PC-9 (cell line): ENCODE measurements around the gene SLC6A8. TPM values are rescaled to one million over a fixed set of nuclear protein-coding genes. Genes with fewer than 3 reads are reported as not detected.

Experiments used
- BruUV-seq: library from RNA; stranded (reverse); fragments of 400-500 nt; replicated peaks from 2 replicates; lab custom pipeline; 2021; lab: Mats Ljungman, UMichigan
- CTCF ChIA-PET: fragments of 300-600 bp; sonication (Branson Sonifier 250); formaldehyde crosslinking; loops from one replicate; lab custom pipeline; 2022; ENCODE audit warnings: antibody characterized with exemption; lab: Charles Lee
- POLR2A ChIA-PET: fragments of 300-600 bp; sonication (Branson Sonifier 250); formaldehyde crosslinking; loops from one replicate; lab custom pipeline; 2022; ENCODE audit warnings: antibody characterized with exemption; ENCODE audit not compliant: unreplicated experiment; lab: Charles Lee
- DNase-seq, 2 experiments: peaks; one replicate each; pipeline versions ENCODE4 v3.0.0 to v3.0.0-alpha.2; 2015 to 2022; ENCODE audit warnings: mixed read lengths in 1 of 2
- H2AFZ ChIP-seq: fragments of 200-600 bp; sonication (generic); 2 replicates; pipeline ENCODE4 v1.8.1; 2017; ENCODE audit warnings: antibody characterized with exemption
- H3F3A ChIP-seq: fragments of 200-600 bp; sonication (generic); 2 replicates; pipeline ENCODE4 v1.8.1; 2017; ENCODE audit warnings: antibody characterized with exemption, mild to moderate bottlenecking, low read depth; ENCODE audit not compliant: insufficient read depth
- H3K27ac ChIP-seq: fragments of 200-600 bp; sonication (generic); 2 replicates; pipeline ENCODE4 v1.6.1; 2016; ENCODE audit warnings: mixed run types
- H3K27me3 ChIP-seq: fragments of 200-600 bp; sonication (generic); 2 replicates; pipeline ENCODE4 v1.6.1; 2016; ENCODE audit warnings: low read depth, mixed run types; ENCODE audit not compliant: insufficient read depth
- H3K36me3 ChIP-seq: fragments of 200-600 bp; sonication (generic); 2 replicates; pipeline ENCODE4 v1.6.1; 2016; ENCODE audit warnings: low read depth, mixed run types
- H3K4me1 ChIP-seq: fragments of 200-600 bp; sonication (generic); replicated peaks from 2 replicates; pipeline ENCODE4 v1.6.1; 2016; ENCODE audit warnings: mixed run types; ENCODE audit not compliant: insufficient read depth
- H3K4me2 ChIP-seq: fragments of 200-600 bp; sonication (generic); 2 replicates; pipeline ENCODE4 v1.6.1; 2017; ENCODE audit warnings: mixed run types
- H3K4me3 ChIP-seq: fragments of 200-600 bp; sonication (generic); 2 replicates; pipeline ENCODE4 v1.6.1; 2016; ENCODE audit warnings: mixed run types
- H3K79me2 ChIP-seq: fragments of 200-600 bp; sonication (generic); 2 replicates; pipeline ENCODE4 v1.6.1; 2017; ENCODE audit warnings: low read depth, mixed run types
- H3K9me2 ChIP-seq: fragments of 200-600 bp; sonication (generic); 2 replicates; pipeline ENCODE4 v1.8.1; 2017; ENCODE audit warnings: mild to moderate bottlenecking; ENCODE audit not compliant: insufficient read depth
- H3K9me3 ChIP-seq: fragments of 200-600 bp; sonication (generic); 2 replicates; pipeline ENCODE4 v1.8.1; 2016; ENCODE audit warnings: low read depth; ENCODE audit not compliant: insufficient read depth
- H4K20me1 ChIP-seq: fragments of 200-600 bp; sonication (generic); 2 replicates; pipeline ENCODE4 v1.8.1; 2017; ENCODE audit not compliant: insufficient read depth
- CTCF ChIP-seq: fragments of 200-600 bp; sonication (generic); conservative IDR thresholded peaks from 2 replicates; pipeline ENCODE4 v1.6.1; 2017; ENCODE audit warnings: mixed run types, antibody characterized with exemption, mild to moderate bottlenecking, moderate library complexity
- EZH2 ChIP-seq: fragments of 200-600 bp; sonication (generic); IDR thresholded peaks from 2 replicates; pipeline ENCODE4 v1.8.0; 2017; ENCODE audit warnings: antibody characterized with exemption, low read depth
- intact Hi-C: fragments of 100-400 bp; cut with micrococcal nuclease; formaldehyde crosslinking; loops from one replicate; pipeline ENCODE4 v1.10.0; 2022; ENCODE audit not compliant: unreplicated experiment
- total RNA-seq: library from RNA; stranded (reverse); gene quantifications from 2 replicates; pipeline ENCODE4 v1.2.3, GENCODE V29; 2021

SLC6A8 gene
- total RNA-seq, 1 experiment from 2014 or later = 40.5 TPM

GRCh38 chrX:153671589-153672530 is 15.9 kb upstream of the SLC6A8 start:
- Histone ChIP-seq H3K4me1 (no peaks in the 10 kb centered on the region), H3K4me3 (no peak overlapping the region), H3K27ac (no peak overlapping the region), H3K27me3 (0 out of 2 replicates have a peak, but pooled peaks cover 4% of the 10 kb centered on the region), H2AFZ (no peak overlapping the region), H3F3A (no peaks in the 10 kb centered on the region), H3K36me3 (no peaks in the 10 kb centered on the region), H3K4me2 (no peak overlapping the region), H3K79me2 (no peaks in the 10 kb centered on the region), H4K20me1 (no peaks in the 10 kb centered on the region), H3K9me3 (no peaks in the 10 kb centered on the region), H3K9me2 (no peaks in the 10 kb centered on the region)
- intact Hi-C loops = no loop called here
- ChIA-PET CTCF (no interaction called here), POLR2A (no interaction called here)
- DNase-seq = no peak
- no peak for TF ChIP-seq EZH2
- TF ChIP-seq CTCF = no peak
- no TSS peak for BruUV-seq

DNA sequence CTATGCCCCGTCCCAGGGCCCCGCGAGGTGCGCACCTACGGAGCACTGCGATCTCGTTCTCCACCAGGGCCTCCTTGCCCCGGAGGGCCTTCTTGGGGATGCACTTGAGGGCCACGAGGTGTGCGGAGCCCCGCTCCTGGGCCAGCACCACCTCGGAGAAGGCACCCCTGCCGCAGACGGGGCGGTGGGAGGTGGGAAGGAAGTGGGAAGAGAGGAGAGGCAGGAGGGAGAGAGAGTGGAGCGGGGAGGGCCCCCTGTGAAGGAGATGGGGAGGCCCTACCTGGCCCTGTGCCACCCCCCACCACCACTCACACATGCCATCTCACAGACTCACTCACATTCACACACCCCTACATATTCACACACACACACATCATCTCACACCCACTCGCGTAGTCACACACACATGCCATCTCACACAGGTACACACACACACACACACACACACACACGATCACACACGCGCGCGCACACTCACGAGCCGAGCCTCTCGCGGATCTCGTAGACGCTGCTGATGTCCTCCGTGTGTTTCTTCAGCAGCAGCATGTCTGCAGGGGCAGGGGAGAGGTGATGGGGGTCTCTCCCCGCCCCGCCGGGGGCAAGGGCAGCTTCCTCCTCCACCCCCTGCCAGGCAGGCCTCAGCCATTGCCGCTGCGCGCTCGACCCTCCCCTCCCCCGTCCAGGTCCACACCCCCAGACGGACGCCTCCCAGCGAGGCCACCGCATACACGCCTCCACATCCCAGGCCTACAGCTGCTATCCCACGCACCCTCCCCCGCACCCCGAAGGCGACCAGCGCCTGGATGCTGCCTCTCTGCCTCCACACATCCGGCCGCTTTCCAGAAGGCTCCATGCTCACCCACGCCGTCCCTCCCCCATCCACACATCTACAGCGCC is 14.9 kb upstream of the SLC6A8 start:
- Histone ChIP-seq H3K27ac (no peak overlapping the region), H3K27me3 (no peaks in the 10 kb centered on the region), H2AFZ (no peak overlapping the region), H3K9me2 (no peaks in the 10 kb centered on the region), H3K4me2 (no peak overlapping the region), H4K20me1 (no peaks in the 10 kb centered on the region), H3K9me3 (no peaks in the 10 kb centered on the region), H3F3A (no peaks in the 10 kb centered on the region), H3K4me1 (no peaks in the 10 kb centered on the region), H3K79me2 (no peaks in the 10 kb centered on the region), H3K36me3 (no peaks in the 10 kb centered on the region), H3K4me3 (no peak overlapping the region)
- POLR2A ChIA-PET = no interaction called here
- no peak for DNase-seq
- CTCF ChIA-PET = no interaction called here
- TF ChIP-seq EZH2 (no peak), CTCF (no peak)
- no TSS peak for BruUV-seq
- intact Hi-C loops = no loop called here

- CTCF ChIA-PET = no interaction called here
Measured at GRCh38 chrX:153673428-153674218, 14.1 kb upstream of the SLC6A8 start, which contains the start of gene PNCK. PNCK (minus strand) TSS chrX:153673813; CDS start chrX:153673076, 737 bp downstream.

More at GRCh38 chrX:153673428-153674218, 14.1 kb upstream of the SLC6A8 start, which contains the start of gene PNCK:
- BruUV-seq = no TSS peak
- TF ChIP-seq CTCF (no peak), EZH2 (no peak)
- no peaks in the 10 kb centered on the region for H3K79me2 ChIP-seq
- no peaks in the 10 kb centered on the region for H3K36me3 ChIP-seq
- H3K9me3 ChIP-seq = no peaks in the 10 kb centered on the region
- DNase-seq = no peak
- H3K4me2 ChIP-seq = no peak within 1 kb of the TSS
- POLR2A ChIA-PET = interaction anchor here (0.6 kb wide), 1 partner anchor 13 kb away, joined by 3 read pairs; no protein-coding TSS in a partner anchor
- H3K9me2 ChIP-seq = no peaks in the 10 kb centered on the region
- intact Hi-C loops = no loop called here
- H3K27ac ChIP-seq = no peak within 1 kb of the TSS
- H4K20me1 ChIP-seq = no peaks in the 10 kb centered on the region
- no peak within 1 kb of the TSS for H2AFZ ChIP-seq
- no peaks in the 10 kb centered on the region for H3K4me1 ChIP-seq
- no peak within 1 kb of the TSS for H3K4me3 ChIP-seq
- H3F3A ChIP-seq = no peaks in the 10 kb centered on the region
- no peaks in the 10 kb centered on the region for H3K27me3 ChIP-seq
